ENCODE measurements around the gene DNAJB7.
"Not testable (repeated sequence)": the region's sequence is repeated elsewhere in the genome, so short reads cannot be mapped to it uniquely, and the experiment has no call there.

The DNAJB7 gene

DNA sequence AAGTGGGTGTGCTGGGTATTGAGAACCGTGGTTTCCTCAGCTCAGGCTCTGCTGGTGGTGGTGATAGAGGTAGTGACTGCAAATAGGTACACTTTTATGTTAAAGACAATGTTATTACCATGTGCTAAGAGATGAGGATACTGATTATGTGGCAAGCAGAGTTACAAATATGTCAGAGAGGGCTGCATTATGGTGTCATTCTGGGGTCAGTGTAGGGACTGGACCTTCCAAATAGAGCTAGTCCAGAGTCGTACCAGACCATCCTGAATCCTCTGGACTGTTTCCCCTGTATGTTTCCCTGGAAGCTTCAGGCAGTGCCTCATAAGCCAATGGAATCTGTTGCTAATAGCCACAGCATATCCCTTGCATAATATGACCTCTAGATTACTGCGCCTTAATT lies at the start of gene DNAJB7:
Gene DNAJB7 (minus strand): TSS at position 101 of the 400 bp plus-strand sequence. CDS start 119 bp downstream, outside the sequence.
- no peak within 1 kb of the TSS for H3K27ac Mint-ChIP-seq
- H3K4me1 Mint-ChIP-seq (ENCODE audit: low read depth): peaks cover 24% of the 10 kb centered on the region
- peaks cover 12% of the 10 kb centered on the region for H3K36me3 Mint-ChIP-seq (ENCODE audit: low read depth)
- DNase-seq (ENCODE audit: low spot score): no peak
- no peaks in the 10 kb centered on the region for H3K9me3 Mint-ChIP-seq
- no peak within 1 kb of the TSS for H3K4me3 Mint-ChIP-seq
- no peaks in the 10 kb centered on the region for H3K27me3 Mint-ChIP-seq (ENCODE audit: low read depth)

DNA sequence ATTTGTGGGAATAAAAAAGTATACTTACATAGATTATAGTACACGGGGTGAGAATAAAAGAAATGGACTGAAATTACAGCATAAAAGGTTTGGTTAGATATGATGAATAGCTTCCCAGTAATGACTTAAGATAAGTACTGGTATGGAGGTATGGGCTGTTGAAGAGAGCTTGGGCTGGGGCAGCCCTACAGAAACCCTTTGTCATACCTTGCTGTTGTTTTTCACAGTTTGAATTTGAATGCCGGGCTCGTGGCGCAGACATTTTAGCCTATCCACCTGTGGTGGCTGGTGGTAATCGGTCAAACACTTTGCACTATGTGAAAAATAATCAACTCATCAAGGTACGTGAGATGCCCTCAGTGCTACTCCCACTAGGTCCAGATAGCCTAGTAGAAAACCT lies 47.0 kb upstream of the DNAJB7 start:
- H3K4me3 Mint-ChIP-seq: no peak overlapping the region
- no peak overlapping the region for H3K27ac Mint-ChIP-seq
- no peak for DNase-seq (ENCODE audit: low spot score)
- H3K4me1 Mint-ChIP-seq (ENCODE audit: low read depth): no peaks in the 10 kb centered on the region
- H3K36me3 Mint-ChIP-seq (ENCODE audit: low read depth): peaks cover 9% of the 10 kb centered on the region
- no peaks in the 10 kb centered on the region for H3K27me3 Mint-ChIP-seq (ENCODE audit: low read depth)
- H3K9me3 Mint-ChIP-seq: no peaks in the 10 kb centered on the region

DNA sequence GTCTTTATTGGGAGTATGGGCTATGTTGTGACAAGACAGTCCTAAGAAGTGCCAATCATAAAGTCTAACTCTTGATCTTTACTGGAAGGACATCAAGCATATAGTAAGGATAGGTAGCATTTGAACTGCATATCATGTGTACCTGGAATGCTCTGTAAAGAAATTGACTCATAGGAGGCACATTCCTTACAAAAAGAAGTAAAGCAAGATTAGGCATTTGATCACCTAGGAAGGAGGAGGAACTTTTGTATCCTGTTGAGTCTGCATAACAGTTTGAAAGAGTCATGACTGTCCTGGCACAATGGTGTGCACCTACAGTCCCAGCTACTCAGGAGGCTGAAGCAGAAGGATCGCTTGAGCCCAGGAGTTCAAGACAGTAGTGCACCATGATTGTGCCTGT lies 42.2 kb upstream of the DNAJB7 start:
- Mint-ChIP-seq H3K4me1 (ENCODE audit: low read depth) (peaks cover 10% of the 10 kb centered on the region), H3K27me3 (ENCODE audit: low read depth) (no peaks in the 10 kb centered on the region), H3K27ac (no peak overlapping the region), H3K4me3 (no peak overlapping the region), H3K9me3 (no peaks in the 10 kb centered on the region), H3K36me3 (ENCODE audit: low read depth) (peaks cover 2% of the 10 kb centered on the region)
- DNase-seq (ENCODE audit: low spot score): no peak

DNA sequence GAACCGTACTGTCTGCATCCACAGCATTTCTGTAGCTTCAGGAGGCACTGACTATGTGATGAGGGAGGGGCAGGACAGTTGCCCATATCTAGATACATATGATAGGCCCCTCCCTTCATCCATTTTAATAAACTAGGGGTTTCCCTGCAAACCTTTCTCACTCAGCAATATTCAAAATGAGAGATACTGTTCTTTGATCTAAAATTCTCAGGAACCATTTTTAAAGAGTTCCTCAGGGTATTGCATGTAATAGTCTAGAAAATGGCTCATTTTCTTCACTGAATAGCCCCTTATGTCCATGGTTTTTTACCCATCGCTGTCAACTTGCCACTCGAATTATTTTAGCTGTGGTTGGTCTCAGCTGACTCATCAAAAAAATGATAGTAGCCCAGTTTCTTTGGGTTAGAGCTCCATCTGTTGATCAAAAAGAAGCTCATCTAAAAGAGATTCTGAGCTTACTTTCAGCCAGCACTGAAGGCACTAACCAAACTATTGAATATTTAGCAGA lies 37.0 kb upstream of the DNAJB7 start:
- Mint-ChIP-seq H3K4me1 (ENCODE audit: low read depth) (peaks cover 13% of the 10 kb centered on the region), H3K27me3 (ENCODE audit: low read depth) (no peaks in the 10 kb centered on the region), H3K36me3 (ENCODE audit: low read depth) (no peaks in the 10 kb centered on the region), H3K9me3 (no peaks in the 10 kb centered on the region), H3K4me3 (peak overlapping the region; percentile 19), H3K27ac (peak overlapping the region; percentile 49)
- DNase-seq (ENCODE audit: low spot score): peak; percentile 35

DNA sequence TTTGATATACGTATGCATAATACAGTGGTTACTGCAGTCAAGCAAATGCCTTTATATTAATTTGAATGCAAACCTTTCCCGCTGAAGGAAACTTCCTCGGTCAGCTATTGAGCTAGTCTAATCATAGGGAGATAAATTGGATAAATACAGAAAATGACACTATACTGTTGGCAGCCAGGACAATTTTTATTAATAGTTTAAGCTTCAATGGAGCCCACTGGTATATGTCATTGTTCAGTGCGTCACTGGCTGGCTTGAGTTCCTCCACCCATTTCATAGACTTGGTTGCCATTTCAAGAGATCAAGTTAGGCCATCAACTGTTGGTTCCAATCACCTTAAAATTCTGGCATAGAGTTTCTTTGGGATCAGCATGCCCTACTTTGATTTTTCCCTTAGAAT lies 32.5 kb upstream of the DNAJB7 start:
- Mint-ChIP-seq H3K36me3 (ENCODE audit: low read depth) (no peaks in the 10 kb centered on the region), H3K27me3 (ENCODE audit: low read depth) (no peaks in the 10 kb centered on the region), H3K9me3 (no peaks in the 10 kb centered on the region), H3K4me3 (no peak overlapping the region), H3K27ac (no peak overlapping the region), H3K4me1 (ENCODE audit: low read depth) (peaks cover 5% of the 10 kb centered on the region)
- no peak for DNase-seq (ENCODE audit: low spot score)

DNA sequence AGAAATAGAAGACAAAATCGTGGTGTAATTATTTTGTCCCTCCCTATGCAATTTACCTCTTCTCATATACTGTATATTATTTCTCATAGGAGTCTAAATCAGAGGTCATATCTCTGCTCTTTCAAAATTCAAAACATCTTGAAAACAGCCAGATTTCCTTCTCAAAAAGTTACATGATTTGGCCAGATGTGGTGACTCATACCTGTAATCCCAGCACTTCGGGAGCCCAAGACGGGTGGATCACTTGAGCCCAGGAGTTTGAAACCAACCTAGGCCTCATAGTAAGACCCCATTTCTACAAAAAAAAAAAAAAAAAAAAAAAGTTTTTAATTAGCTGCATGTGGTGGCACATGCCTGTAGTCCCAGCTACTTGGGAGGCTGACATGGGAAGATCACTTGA lies 29.0 kb upstream of the DNAJB7 start:
- H3K27ac Mint-ChIP-seq: no peak overlapping the region
- no peak for DNase-seq (ENCODE audit: low spot score)
- no peak overlapping the region for H3K4me3 Mint-ChIP-seq
- H3K36me3 Mint-ChIP-seq (ENCODE audit: low read depth): peaks cover 6% of the 10 kb centered on the region
- H3K4me1 Mint-ChIP-seq (ENCODE audit: low read depth): peaks cover 3% of the 10 kb centered on the region
- H3K9me3 Mint-ChIP-seq: no peaks in the 10 kb centered on the region
- H3K27me3 Mint-ChIP-seq (ENCODE audit: low read depth): no peaks in the 10 kb centered on the region

DNA sequence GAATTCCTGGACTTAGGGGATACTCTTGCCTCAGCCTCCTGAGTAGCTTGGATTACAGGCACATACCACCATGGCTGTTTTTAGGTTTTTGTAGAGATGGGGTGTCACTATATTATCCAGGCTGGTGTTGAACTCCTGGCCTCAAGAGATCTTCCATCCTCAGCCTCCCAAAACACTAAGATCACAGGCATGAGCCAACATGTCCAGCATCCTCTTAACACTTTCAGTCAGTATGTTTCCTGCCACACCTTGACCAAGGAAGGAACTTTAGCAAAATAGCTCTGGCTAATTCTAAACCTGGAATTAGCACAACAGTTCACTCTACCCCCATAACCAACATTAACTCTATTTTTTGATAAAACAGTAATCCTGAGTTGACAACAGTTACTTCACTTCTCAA lies 27.2 kb upstream of the DNAJB7 start:
- Mint-ChIP-seq H3K4me3 (no peak overlapping the region), H3K27ac (no peak overlapping the region), H3K9me3 (no peaks in the 10 kb centered on the region), H3K4me1 (ENCODE audit: low read depth) (peaks cover 3% of the 10 kb centered on the region), H3K27me3 (ENCODE audit: low read depth) (no peaks in the 10 kb centered on the region), H3K36me3 (ENCODE audit: low read depth) (peaks cover 8% of the 10 kb centered on the region)
- no peak for DNase-seq (ENCODE audit: low spot score)

DNA sequence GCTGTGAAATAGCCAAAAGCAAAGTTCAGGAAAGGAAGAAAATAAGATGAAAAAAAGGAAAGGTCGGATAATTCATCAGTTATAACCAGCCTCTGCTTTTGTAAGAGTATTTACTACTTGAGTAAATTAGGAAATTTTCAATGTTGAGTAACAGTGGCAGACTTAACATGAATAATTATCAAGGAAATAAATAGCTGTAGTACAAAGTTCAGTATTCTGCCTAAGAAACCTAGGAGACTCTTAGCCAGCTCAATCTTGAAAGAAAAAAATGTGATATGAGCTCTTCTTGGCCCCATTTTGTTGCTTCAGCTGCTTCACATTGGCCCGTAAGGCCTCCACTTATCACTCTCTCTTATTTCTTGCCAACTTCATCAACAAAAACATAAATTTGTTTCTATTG lies 17.0 kb upstream of the DNAJB7 start:
- Mint-ChIP-seq H3K9me3 (no peaks in the 10 kb centered on the region), H3K27me3 (ENCODE audit: low read depth) (no peaks in the 10 kb centered on the region), H3K36me3 (ENCODE audit: low read depth) (peaks cover 2% of the 10 kb centered on the region), H3K27ac (no peak overlapping the region), H3K4me1 (ENCODE audit: low read depth) (no peaks in the 10 kb centered on the region), H3K4me3 (no peak overlapping the region)
- DNase-seq (ENCODE audit: low spot score): no peak

DNA sequence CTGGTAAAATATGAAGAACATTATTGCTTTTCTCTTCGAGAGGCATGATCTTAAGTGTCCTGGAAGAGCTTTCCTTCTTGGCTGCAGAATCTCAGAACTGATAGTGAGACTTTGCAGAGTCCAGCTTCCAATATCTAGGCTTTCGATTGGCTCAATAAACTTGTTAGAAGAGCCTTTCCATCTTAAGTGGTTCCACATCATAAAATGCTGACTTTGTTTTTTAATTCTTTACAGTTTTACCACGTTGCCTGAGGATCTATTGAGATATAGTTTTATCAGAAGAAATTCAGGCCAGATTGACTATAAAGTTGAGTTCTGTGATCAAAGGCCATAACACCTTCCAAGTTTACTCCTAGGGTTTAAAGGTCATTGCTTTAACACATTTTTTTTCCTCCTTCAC lies 15.6 kb upstream of the DNAJB7 start:
- H3K9me3 Mint-ChIP-seq: no peaks in the 10 kb centered on the region
- H3K4me1 Mint-ChIP-seq (ENCODE audit: low read depth): no peaks in the 10 kb centered on the region
- H3K27me3 Mint-ChIP-seq (ENCODE audit: low read depth): no peaks in the 10 kb centered on the region
- H3K4me3 Mint-ChIP-seq: no peak overlapping the region
- H3K36me3 Mint-ChIP-seq (ENCODE audit: low read depth): peaks cover 2% of the 10 kb centered on the region
- DNase-seq (ENCODE audit: low spot score): no peak
- no peak overlapping the region for H3K27ac Mint-ChIP-seq

DNA sequence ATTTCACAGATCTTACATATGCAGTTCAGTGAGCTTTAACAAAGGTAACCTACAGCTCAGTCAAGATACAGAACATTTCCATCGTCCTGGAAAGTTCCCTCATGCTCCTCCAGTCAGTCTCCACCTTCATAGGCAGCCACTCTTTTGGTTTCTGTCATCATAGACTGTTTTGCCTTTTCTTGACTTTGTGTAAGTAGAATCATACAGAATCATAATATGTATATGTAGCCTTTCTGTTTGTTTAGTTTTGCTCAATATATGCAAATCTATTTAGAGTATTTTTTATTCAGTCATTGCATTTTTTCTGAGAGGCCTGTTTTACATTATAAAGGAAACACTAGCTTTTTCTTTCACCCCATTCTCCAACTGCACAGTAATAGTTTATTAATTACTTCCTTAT lies 15.0 kb upstream of the DNAJB7 start:
- Mint-ChIP-seq H3K27ac (no peak overlapping the region), H3K36me3 (ENCODE audit: low read depth) (peaks cover 1% of the 10 kb centered on the region), H3K4me1 (ENCODE audit: low read depth) (no peaks in the 10 kb centered on the region), H3K27me3 (ENCODE audit: low read depth) (no peaks in the 10 kb centered on the region), H3K9me3 (no peaks in the 10 kb centered on the region), H3K4me3 (no peak overlapping the region)
- no peak for DNase-seq (ENCODE audit: low spot score)

DNA sequence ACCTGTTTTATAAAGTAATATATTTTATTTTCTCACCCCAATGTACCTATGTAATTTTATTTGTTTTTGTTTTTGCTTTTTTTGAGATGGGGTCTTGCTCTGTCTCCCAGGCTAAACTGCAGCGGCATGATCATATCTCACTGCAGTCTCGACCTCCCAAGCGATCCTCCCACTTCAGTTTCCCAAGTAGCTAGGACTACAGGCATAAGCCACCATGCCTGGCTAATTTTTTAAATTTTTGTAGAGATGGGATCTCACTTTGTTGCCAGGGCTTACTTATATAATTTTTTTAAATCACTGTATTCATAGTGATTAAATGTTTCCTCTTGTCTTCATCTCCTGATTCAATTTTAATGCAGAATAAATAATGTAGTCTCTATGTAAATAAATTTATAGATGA lies 13.2 kb upstream of the DNAJB7 start:
- Mint-ChIP-seq H3K9me3 (no peaks in the 10 kb centered on the region), H3K4me3 (no peak overlapping the region), H3K27me3 (ENCODE audit: low read depth) (no peaks in the 10 kb centered on the region), H3K27ac (no peak overlapping the region), H3K4me1 (ENCODE audit: low read depth) (no peaks in the 10 kb centered on the region), H3K36me3 (ENCODE audit: low read depth) (peaks cover 1% of the 10 kb centered on the region)
- DNase-seq (ENCODE audit: low spot score): no peak

DNA sequence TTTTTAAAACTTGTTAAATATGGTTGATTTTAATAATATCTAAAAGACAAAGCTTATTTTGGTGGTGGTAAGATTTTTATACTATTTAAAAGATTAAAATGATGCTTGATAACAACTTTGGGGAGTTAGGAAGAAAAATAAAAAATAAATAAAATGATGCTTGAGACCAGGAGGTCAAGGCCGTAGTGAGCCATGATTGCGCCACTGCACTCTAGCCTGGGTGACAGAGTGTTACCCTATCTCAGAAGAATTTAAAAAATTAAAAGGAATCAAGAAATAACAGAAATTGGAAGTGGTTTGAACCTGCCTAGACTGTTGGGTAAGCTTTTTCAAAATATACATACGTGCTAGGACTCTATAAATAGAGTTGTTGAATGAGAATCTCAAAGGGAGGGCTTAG lies 12.1 kb upstream of the DNAJB7 start:
- Mint-ChIP-seq H3K36me3 (ENCODE audit: low read depth) (peaks cover 1% of the 10 kb centered on the region), H3K9me3 (no peaks in the 10 kb centered on the region), H3K4me3 (no peak overlapping the region), H3K27ac (no peak overlapping the region), H3K4me1 (ENCODE audit: low read depth) (no peaks in the 10 kb centered on the region), H3K27me3 (ENCODE audit: low read depth) (no peaks in the 10 kb centered on the region)
- DNase-seq (ENCODE audit: low spot score): no peak

DNA sequence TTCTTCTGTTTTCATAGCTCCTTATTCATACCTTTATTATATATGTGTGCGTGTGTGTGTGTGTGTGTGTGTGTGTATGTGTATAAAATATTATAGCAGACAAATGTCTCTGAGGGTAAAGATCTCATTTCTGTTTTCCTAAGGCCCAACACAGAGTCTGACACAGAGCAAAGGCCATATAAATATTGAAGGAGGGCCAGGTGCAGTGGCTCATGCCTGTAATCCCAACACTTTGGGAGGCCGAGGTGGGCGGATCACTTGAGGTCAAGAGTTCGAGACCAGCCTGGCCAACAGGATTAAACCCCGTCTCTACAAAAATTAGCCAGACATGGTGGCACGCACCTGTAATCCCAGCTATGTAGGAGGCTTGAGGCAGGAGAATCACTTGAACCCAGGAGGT lies 6.5 kb upstream of the DNAJB7 start:
- H3K4me3 Mint-ChIP-seq; H3K27me3 Mint-ChIP-seq (ENCODE audit: low read depth); DNase-seq (ENCODE audit: low spot score); H3K4me1 Mint-ChIP-seq (ENCODE audit: low read depth); H3K9me3 Mint-ChIP-seq; H3K36me3 Mint-ChIP-seq (ENCODE audit: low read depth); H3K27ac Mint-ChIP-seq: not testable (repeated sequence)

DNA sequence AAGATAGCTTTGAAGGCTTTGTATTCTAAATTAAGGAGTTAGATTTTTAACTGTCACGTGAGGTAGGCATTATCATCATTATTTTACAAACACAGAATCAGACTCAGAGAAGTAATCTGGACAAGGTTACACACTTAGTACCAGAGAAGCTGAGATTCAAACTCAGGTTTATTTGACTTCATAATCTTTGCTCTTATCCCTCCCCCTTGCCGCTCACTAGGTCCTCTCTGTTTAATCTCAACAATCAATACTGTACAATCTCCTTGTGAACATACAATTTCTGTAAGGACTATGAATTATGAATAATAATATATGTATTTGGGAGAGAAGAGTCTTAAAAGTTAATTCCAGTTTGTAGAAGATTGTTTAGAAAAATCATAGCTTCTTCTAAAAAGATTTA lies 5.2 kb upstream of the DNAJB7 start:
- Mint-ChIP-seq H3K4me3 (no peak overlapping the region), H3K36me3 (ENCODE audit: low read depth) (peaks cover 1% of the 10 kb centered on the region), H3K27ac (no peak overlapping the region), H3K4me1 (ENCODE audit: low read depth) (peaks cover 9% of the 10 kb centered on the region), H3K9me3 (no peaks in the 10 kb centered on the region), H3K27me3 (ENCODE audit: low read depth) (no peaks in the 10 kb centered on the region)
- no peak for DNase-seq (ENCODE audit: low spot score)

DNA sequence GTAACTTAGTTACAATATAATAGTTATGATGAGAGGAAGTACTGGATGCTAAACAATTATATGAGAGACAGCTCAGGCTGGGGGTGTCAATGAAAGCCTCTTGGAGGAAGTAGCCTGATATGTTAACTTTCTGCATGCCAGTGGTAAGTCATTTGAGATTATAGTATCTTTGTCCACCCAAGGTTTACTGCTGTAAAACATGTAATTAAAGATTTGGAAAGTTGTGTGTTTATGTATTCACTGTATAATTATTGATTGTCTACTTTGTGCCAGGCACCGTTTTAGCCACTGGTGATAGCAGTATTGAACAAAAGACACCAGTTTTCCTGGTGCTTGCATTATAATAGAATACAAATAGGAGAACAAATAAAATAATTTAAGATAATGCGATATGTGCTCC lies 624 bp upstream of the DNAJB7 start:
- peaks cover 22% of the 10 kb centered on the region for H3K4me1 Mint-ChIP-seq (ENCODE audit: low read depth)
- no peak overlapping the region for H3K27ac Mint-ChIP-seq
- no peaks in the 10 kb centered on the region for H3K9me3 Mint-ChIP-seq
- no peak for DNase-seq (ENCODE audit: low spot score)
- no peak overlapping the region for H3K4me3 Mint-ChIP-seq
- H3K36me3 Mint-ChIP-seq (ENCODE audit: low read depth): peaks cover 12% of the 10 kb centered on the region
- no peaks in the 10 kb centered on the region for H3K27me3 Mint-ChIP-seq (ENCODE audit: low read depth)

Data from T-helper 2 cell treated with Interferon-gamma antibody and Interleukin-4, amounts not matched to agents 5 μg/mL and 100 μg/mL, for 36 hours (primary cell).